ENCODE results near the gene PA2G4.
"Not testable (repeated sequence)": the region's sequence is repeated elsewhere in the genome, so short reads cannot be mapped to it uniquely, and the experiment has no call there.

The PA2G4 gene

DNA sequence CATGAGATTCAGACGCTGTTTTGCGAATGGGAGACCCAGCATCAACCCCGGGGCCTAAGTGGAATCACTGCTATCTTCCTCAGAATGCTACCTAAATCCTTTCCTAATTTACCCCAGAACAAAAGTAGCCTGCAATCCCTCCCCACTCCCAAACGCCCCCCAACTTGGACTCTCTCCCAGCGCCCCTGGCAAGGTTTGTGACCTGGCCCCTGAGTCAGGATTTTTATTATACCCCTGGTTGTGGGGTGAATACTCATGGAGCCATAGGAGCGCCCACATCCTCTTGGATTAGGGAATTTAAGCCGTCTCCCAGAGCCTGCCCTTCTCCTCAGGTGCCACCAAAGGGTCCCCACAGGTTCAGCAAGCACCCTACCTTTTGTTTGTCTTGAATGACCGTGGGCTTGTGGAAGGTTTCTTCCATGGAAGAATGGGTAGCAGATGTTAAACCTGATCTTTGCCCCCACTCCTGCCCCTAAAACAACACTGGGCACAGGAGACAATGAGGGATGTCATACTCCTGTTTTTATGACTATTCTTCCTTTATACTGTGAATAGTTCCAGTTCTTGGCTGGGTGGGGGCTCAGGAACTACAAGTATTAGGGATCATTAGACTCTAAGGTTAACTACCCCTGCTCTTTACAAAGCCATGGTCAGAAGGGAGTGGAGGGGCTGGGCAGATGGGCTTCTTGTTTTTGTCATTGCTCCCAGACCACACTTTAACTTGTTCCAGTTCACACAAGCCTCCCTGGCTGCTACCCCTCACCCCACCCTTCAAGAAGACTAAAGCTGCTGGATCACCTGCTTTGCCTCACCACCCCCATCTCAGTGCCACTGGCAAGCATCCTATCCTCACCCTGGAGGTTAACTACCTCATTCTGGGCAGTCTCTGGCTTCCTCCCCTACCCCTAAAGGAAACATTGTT is 48.7 kb downstream of the PA2G4 start:
- in situ Hi-C loops (cut with MboI; ENCODE audit: low sequenced_read_pairs) = no loop called here

GRCh38 chr12:56153678-56154065 is 49.3 kb downstream of the PA2G4 start:
- in situ Hi-C loops (cut with MboI; ENCODE audit: low sequenced_read_pairs) = no loop called here

DNA sequence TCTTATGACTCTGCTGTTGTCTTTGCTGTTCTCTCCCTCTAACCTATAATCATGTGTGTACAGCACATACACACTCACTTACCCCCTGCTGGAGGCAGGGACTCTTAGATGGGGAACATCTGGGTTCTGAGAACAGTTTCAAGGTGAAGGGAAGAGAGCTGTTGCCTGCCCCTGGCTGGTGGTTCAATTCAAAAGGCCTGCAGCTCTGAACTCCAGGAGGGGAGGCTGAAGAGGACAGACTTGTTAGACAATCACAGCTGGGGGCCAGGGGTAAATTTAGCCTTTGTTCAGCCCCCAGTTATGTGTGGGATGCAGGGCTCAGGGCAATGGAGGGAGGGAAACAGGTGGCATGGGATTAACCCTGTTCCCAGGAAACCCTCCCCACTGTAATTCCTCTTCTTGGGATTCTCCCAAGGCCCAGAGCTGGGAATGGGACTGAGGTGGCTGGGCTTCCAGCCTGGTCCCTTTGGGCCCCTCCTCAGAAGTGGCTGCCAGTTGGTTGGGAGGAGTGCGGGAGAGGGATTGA is 50.0 kb downstream of the PA2G4 start:
- in situ Hi-C loops (cut with MboI; ENCODE audit: low sequenced_read_pairs) = no loop called here

- in situ Hi-C loops (cut with MboI; ENCODE audit: low sequenced_read_pairs) = no loop called here
These were observed 50.5 kb downstream of the PA2G4 start for GRCh38 chr12:56154818-56155217.

DNA sequence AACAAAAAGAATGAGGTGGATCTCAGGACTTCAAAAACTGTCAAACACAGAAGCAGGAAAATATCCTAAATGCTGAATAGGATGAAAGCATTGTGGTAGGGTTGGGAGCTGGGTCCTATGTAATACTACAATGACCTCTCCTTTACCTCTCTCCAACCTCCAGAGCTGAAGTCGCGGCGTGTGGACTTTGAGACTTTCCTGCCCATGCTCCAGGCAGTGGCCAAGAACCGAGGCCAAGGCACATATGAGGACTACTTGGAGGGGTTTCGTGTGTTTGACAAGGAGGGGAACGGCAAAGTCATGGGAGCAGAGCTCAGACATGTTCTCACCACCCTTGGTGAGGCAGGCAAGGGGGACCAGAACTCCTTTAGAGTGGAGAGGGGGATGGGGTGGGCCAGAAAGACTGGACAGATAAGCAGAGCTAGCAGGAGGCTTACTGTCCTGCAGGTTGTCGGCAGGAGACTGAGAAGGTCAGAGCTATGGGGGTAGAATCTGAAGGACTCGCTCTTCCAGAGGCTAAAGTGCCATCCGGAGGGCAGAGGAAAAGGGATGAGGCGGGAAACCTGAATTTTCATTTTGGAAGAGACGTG is 51.0 kb downstream of the PA2G4 start:
- in situ Hi-C loops (cut with MboI; ENCODE audit: low sequenced_read_pairs) = no loop called here

DNA sequence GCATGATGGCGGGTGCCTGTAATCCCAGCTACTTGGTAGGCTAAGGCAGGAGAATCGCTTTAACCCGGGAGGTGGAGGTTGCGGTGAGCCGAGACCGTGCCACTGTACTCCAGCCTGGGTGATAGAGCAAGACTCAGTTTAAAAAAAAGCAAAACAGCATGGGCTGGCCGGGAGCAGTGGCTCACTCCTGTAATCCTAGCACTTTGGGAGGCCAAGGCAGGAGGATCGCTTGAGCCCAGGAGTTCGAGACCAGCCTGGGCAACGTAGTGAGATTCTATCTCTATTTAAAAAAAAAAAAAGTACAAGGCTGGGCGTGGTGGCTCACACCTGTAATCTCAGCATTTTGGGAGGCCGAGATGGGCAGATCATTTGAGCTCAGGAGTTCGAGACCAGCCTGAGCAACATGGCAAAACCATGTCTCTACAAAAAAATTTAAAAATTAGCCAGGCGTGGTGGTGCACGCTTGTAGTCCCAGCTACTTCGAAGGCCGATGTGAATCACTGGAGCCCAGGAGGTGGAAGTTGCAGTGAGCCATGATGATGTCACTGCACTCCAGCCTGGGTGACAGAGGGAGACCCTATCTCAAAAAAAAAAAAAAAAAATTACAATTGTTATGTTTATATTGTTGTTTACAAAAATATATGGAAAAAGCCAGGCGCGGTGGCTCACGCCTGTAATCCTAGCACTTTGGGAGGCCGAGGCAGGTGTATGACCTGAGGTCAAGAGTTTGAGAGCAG is 52.3 kb downstream of the PA2G4 start:
- in situ Hi-C loops (cut with MboI; ENCODE audit: low sequenced_read_pairs) = not testable (repeated sequence)

DNA sequence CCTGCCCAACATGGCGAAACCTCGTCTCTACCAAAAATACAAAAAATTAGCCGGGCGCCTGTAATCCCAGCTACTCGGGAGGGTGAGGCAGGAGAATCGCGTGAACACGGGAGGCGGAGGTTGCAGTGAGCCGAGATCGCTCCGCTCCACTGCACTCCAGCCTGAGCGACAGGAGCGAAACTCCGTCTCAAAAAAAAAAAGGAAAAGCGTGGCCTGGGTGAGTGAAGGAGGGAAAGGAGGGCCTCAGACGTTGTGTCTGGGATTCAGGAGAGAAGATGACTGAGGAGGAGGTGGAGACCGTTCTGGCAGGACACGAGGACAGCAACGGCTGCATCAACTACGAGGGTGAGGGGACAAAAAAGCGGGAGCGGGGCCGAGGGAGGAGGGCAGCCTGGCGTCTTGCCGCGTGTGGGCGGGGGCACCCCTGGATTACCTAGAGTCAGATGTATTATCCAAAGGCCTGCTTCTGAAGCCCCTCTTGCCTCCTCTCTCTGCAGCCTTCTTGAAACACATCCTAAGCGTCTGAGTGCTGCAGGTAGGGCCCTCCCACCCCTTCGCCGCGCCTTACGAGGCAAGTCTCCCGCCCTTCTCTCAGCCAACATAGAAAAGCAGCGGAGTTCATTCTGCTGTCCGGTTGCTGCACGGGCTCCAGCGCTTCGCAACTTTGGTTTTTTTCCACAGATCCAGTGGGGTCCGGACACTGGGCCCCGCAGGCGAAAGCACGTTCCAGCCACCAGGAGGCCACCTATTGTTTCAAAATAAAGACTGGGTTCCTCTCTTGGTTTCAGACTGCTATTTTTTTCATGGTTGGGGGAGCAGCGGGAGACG is 53.1 kb downstream of the PA2G4 start:
- in situ Hi-C loops (cut with MboI; ENCODE audit: low sequenced_read_pairs) = no loop called here

DNA sequence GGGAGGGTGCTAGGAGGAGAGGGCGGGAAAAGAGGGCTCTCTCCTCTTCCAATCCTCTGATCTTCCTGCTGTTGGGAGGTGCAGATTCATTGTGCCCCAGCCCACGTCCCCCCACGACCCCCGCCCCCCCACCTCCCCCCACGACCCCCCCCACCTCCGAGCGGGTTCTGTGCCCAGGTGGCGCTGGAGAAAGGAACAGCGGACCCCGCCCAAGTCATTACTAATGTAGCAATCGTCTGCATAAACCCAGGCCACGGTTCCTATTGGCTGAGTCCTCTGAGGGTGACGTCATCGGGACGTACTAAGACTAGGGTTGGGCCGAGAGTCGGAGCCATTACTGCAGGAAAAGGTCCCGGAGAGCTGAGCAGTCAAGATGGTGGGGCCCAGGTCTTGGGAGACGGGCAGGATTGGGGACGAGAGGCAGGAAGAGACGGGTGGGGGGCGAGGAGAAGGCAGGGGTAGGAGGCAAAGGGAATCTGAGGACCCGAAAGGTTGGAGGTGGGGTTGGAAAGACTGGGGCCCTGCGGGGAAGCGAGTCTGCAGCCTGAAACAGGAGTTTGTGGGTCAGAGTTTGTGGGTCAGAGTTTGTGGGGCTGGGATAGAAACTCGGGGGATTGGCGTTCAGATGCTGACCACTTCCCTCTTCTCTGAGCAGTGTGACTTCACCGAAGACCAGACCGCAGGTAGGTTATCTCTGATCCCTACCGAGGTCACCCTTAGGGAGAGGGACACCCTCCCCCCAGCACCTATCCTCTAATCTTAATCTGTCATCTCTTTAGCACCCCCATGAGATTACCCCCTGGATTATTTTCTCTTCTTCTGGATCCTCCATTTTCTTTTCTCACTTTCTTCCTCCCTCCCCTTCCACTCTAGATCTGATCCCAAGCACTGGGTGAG is 53.9 kb downstream of the PA2G4 start, which contains the start of gene MYL6:
Gene MYL6 (plus strand): TSS at position 331 of the 897 bp plus-strand sequence. CDS start 43 bp downstream, at position 374.
- in situ Hi-C loops (cut with MboI; ENCODE audit: low sequenced_read_pairs) = no loop called here

DNA sequence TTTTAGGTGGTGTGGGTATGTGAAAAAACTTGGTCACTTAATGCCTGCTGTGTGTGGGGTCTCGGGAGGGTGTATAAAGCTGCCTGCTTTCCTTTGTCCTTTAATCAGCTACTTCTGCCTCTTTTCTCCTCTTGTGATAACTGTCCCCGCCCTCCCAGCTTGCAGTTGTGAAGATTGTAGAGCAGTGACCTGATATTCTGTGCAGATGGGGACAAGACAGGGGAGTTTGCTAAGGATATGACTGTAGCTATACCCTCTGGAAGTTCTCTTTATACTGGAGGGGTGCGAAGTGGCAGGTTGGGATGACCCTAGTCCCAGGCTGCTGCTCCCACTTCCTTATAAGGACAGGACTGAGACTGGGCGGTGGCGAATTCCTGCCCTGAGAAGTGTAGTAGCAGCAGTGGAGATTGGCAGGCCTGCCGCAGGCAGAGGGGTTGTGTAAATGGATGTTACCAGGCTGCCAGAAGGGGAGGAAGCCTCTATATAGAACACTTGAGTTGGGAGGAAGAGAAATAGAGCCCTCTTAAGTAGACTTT is 54.6 kb downstream of the PA2G4 start:
- in situ Hi-C loops (cut with MboI; ENCODE audit: low sequenced_read_pairs) = no loop called here

GRCh38 chr12:56159482-56160192 is 55.3 kb downstream of the PA2G4 start:
- in situ Hi-C loops (cut with MboI; ENCODE audit: low sequenced_read_pairs) = no loop called here

DNA sequence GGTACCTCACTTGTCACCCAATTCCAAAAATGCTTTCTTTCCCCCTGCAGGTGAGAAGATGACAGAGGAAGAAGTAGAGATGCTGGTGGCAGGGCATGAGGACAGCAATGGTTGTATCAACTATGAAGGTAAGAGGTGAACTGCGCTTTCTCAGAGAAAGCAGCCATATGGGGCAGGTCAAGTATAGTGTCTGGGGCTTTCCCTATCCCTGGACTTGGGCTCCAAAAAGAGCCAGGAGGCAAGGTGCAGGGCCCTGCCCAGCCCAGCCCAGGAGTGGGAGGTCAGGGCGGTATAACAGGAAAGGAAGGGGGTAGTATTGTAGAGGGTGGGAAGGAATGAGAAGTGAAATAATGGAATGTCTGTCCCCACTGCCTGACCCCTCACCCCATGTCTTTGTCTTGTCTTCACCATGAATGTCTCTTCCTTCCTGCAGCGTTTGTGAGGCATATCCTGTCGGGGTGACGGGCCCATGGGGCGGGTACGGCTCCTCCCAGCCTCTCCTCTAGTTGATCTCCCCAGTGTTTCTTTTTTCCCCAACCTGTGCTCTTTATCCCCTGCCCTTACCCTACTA is 55.9 kb downstream of the PA2G4 start:
- in situ Hi-C loops (cut with MboI; ENCODE audit: low sequenced_read_pairs) = no loop called here

- in situ Hi-C loops (cut with MboI; ENCODE audit: low sequenced_read_pairs) = no loop called here
These were observed 56.7 kb downstream of the PA2G4 start for GRCh38 chr12:56160894-56161689.

GRCh38 chr12:56161690-56162351 is 57.5 kb downstream of the PA2G4 start:
- in situ Hi-C loops (cut with MboI; ENCODE audit: low sequenced_read_pairs) = no loop called here

- in situ Hi-C loops (cut with MboI; ENCODE audit: low sequenced_read_pairs) = no loop called here
These were observed 58.3 kb downstream of the PA2G4 start for GRCh38 chr12:56162468-56163290.
